ENCODE data around the gene MEIOC. TPM values are rescaled to one million over a fixed set of nuclear protein-coding genes. Genes with fewer than 3 reads are reported as not detected.
A peak's percentile ranks its signal among the peaks of the same experiment; 100 is the strongest.

The MEIOC gene
- 0.31 to 0.32 TPM (median 0.31 TPM) in 3 replicates for total RNA-seq
- long read RNA-seq, result 0 reads

DNA sequence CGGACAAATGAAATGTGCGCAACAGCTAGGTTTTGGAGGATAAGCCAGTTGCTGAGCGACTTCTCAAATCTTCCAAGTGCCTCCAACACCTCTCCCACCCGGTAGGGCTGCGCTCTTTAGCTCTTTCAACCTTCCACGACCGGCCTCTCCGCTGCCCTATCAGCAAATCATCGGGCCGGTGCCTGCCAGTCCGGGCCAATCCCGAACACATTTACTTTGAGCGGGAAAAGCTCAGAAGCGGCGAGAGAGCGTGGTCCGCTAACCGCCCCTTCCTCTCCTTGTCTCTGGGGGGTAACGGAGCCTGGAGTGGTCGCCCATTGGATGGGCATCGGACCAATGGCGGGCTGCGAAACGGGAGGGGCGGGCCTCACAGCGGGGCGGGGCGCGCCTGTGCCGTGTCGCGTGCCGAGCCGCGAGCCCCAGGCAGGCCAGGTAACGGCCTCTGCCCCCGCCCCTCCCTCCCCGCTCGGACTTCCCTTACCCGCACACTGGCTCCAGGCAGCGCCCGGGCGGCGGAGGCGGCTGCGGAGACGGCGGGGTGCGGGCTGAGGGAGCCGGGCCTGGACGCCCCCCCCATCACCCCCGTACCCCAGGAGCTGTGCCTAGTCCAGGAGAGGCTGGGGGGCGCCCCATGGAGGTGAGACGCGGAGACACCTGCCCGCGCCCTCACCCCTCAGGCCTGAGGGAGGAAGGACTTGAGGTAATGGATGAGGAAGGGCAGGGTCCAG, at the start of gene MEIOC:
TSS of gene MEIOC (plus strand) at position 486 of the 728 bp plus-strand sequence. CDS start at position 632, 146 bp downstream.
- no peak within 1 kb of the TSS for H3K27ac Mint-ChIP-seq (ENCODE audit: unreplicated experiment)
- peaks cover 8% of the 10 kb centered on the region for H3K4me1 Mint-ChIP-seq (ENCODE audit: low read depth)
- no peak for DNase-seq (ENCODE audit: low spot score)
- TF ChIP-seq, protein P1, sequence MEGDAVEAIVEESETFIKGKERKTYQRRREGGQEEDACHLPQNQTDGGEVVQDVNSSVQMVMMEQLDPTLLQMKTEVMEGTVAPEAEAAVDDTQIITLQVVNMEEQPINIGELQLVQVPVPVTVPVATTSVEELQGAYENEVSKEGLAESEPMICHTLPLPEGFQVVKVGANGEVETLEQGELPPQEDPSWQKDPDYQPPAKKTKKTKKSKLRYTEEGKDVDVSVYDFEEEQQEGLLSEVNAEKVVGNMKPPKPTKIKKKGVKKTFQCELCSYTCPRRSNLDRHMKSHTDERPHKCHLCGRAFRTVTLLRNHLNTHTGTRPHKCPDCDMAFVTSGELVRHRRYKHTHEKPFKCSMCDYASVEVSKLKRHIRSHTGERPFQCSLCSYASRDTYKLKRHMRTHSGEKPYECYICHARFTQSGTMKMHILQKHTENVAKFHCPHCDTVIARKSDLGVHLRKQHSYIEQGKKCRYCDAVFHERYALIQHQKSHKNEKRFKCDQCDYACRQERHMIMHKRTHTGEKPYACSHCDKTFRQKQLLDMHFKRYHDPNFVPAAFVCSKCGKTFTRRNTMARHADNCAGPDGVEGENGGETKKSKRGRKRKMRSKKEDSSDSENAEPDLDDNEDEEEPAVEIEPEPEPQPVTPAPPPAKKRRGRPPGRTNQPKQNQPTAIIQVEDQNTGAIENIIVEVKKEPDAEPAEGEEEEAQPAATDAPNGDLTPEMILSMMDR (IDR thresholded peaks at IDR 0.05), result peak; percentile 32
- peaks cover 12% of the 10 kb centered on the region for H3K27me3 Mint-ChIP-seq (ENCODE audit: low read depth)
- peak within 1 kb of the TSS; percentile 68 for H3K4me3 Mint-ChIP-seq (ENCODE audit: unreplicated experiment)
- no peaks in the 10 kb centered on the region for H3K9me3 Mint-ChIP-seq (ENCODE audit: low read depth)
- peaks cover 1% of the 10 kb centered on the region for H3K36me3 Mint-ChIP-seq (ENCODE audit: low read depth)

DNA sequence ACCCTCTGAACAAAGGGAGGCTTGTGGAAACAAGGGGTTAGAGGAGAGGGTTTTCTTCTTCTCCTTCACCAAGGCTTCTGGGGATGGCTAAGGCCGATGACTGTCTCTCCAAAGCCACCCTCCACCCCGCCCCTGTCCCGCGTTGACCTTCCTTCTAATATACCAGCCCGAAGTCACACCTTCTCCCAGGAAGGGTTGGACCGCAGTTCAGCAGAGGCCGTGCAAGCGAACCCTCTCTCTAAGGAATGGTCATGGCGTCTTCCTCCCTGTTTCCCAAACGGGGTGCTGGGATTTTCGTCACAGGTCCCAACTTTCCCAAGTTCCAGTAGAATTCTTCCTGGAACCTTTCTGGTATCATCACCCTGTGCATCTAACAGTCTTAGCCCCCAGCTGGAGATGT, 49.6 kb upstream of the MEIOC start:
- TF ChIP-seq, protein P1 (IDR thresholded peaks at IDR 0.05), result no peak
- H3K36me3 Mint-ChIP-seq (ENCODE audit: low read depth), result no peaks in the 10 kb centered on the region
- peaks cover 73% of the 10 kb centered on the region for H3K4me1 Mint-ChIP-seq (ENCODE audit: low read depth)
- H3K27ac Mint-ChIP-seq (ENCODE audit: unreplicated experiment), result no peak overlapping the region
- no peak overlapping the region for H3K4me3 Mint-ChIP-seq (ENCODE audit: unreplicated experiment)
- no peaks in the 10 kb centered on the region for H3K27me3 Mint-ChIP-seq (ENCODE audit: low read depth)
- DNase-seq (ENCODE audit: low spot score), result no peak
- no peaks in the 10 kb centered on the region for H3K9me3 Mint-ChIP-seq (ENCODE audit: low read depth)

DNA sequence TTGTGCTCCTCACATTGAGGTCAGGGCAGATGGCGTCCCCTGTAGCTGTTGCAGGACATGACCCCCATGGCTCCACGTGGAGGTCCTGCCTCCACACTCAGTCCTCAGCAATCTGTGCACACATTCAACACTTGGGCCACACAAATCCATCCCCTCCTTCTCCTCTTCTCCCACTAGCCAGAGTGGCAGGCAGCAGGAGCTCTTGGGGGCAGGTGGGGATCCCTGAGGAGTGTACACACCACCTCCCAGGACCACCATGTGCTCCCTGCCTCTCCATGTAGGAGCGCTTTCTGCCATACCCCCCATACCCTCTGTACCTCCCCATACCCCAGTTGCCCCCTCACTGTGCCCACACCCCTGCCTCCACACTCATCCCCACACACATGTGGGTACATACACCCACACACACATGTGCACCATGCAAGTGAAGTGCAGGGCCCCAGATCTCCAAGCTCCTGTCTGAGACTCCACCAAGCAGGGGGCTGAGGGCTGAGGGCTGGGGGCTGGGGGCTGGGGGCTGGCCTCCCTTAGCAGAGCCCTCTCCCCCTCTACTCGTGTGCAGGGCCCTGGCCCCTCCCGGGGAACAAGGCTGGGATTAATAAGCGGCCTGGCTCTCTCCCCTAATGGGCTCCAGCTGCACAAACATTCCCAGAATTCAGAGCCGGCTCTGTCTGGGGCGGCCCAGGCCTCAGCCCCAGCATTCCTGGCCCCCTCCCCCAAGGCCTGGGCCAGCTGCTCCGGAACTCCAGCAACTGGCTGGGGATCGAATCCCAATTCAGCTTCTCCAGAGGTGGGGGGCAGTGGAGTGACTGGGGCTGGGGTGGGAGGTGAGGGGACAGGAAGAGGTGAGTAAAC, 48.2 kb upstream of the MEIOC start:
- Mint-ChIP-seq H3K36me3 (ENCODE audit: low read depth) (no peaks in the 10 kb centered on the region), H3K4me3 (ENCODE audit: unreplicated experiment) (no peak overlapping the region), H3K27me3 (ENCODE audit: low read depth) (no peaks in the 10 kb centered on the region), H3K27ac (ENCODE audit: unreplicated experiment) (peak overlapping the region; percentile 68), H3K9me3 (ENCODE audit: low read depth) (no peaks in the 10 kb centered on the region), H3K4me1 (ENCODE audit: low read depth) (peaks cover 60% of the 10 kb centered on the region)
- TF ChIP-seq, protein P1 (IDR thresholded peaks at IDR 0.05), result no peak
- no peak for DNase-seq (ENCODE audit: low spot score)

DNA sequence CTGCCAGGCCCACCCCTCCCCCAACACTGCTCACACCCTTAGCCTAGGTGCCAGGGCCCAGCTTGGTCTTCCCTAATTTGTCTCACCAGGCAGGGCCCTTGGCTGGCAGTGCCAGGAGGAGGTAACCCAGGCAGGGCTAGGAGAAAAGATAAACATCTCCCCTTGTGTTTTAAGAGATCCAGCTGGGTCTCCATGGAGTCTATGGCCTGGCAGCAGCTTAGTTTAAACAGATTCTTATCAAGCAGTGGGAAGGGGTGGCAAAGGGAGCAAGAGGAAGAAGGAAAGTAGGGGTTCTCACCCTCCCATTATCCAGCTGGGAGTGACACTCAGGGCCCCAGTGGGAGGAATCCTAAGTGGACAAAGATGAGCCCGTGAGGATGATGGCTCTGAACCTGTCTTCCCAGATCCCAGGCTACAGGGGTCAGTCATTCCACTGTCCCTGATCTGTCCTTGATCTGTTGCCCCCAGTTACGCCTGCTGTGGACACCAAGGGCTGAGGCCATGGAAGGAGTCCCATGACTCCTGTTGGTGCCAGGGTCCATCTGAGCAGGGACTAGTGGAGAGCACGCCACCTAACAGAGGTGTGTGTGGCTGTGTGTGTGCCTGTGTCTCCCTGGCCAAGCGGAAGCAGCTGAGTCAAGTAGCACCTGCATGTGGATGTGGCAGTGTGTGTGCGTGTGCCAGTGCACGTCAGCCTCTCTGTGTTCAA, 47.4 kb upstream of the MEIOC start:
- no peak for DNase-seq (ENCODE audit: low spot score)
- Mint-ChIP-seq H3K9me3 (ENCODE audit: low read depth) (no peaks in the 10 kb centered on the region), H3K4me1 (ENCODE audit: low read depth) (peaks cover 56% of the 10 kb centered on the region), H3K4me3 (ENCODE audit: unreplicated experiment) (no peak overlapping the region), H3K27ac (ENCODE audit: unreplicated experiment) (peak overlapping the region; percentile 82), H3K27me3 (ENCODE audit: low read depth) (no peaks in the 10 kb centered on the region), H3K36me3 (ENCODE audit: low read depth) (no peaks in the 10 kb centered on the region)
- TF ChIP-seq, protein P1 (IDR thresholded peaks at IDR 0.05), result no peak

DNA sequence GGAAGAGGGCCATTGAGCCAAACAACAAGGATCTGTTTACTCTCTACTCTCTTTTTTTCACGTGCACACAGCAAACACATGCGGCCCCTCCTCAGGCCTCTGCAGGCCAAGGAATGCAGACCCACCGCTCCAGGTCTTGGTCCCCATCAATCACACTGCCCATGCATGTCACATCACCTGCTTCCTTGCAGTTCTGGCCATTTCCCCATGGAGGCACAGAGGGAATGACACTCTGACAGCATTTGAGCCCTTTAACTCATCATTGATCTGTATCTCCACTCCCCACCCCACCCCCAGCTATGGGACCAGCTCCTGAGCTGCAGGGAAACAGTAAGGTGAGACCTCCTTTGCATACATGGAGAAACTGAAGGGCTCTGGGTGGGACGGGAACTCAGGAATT, 45.9 kb upstream of the MEIOC start:
- Mint-ChIP-seq H3K9me3 (ENCODE audit: low read depth) (no peaks in the 10 kb centered on the region), H3K36me3 (ENCODE audit: low read depth) (no peaks in the 10 kb centered on the region), H3K27me3 (ENCODE audit: low read depth) (no peaks in the 10 kb centered on the region), H3K4me1 (ENCODE audit: low read depth) (peaks cover 43% of the 10 kb centered on the region), H3K4me3 (ENCODE audit: unreplicated experiment) (no peak overlapping the region), H3K27ac (ENCODE audit: unreplicated experiment) (peak overlapping the region; percentile 24)
- TF ChIP-seq, protein P1 (IDR thresholded peaks at IDR 0.05), result no peak
- DNase-seq (ENCODE audit: low spot score), result no peak
